Stimulated activated CD4-positive, alpha-beta T cell treated with anti-CD3 and anti-CD28 coated beads, Interleukin-1b, Interleukin-23, amount 100 ng/mL, for 1 hour (primary cell): ENCODE data around the gene ANKRD13D.

ENCODE experiments used
- DNase-seq, 2 donors: peaks; one replicate each; pipeline ENCODE4 v3.0.0-alpha.2; 2020; ENCODE audit warnings: low read depth in 2 of 2

ANKRD13D gene

GRCh38 chr11:67273260-67273990 is 15.7 kb upstream of the ANKRD13D start:
- DNase-seq, result no peak

GRCh38 chr11:67274768-67275605 is 14.1 kb upstream of the ANKRD13D start:
- no peak for DNase-seq

GRCh38 chr11:67275606-67276409 is 13.3 kb upstream of the ANKRD13D start:
- no peak for DNase-seq

- no peak for DNase-seq
These were observed 12.3 kb upstream of the ANKRD13D start for GRCh38 chr11:67276781-67277230.

GRCh38 chr11:67277231-67277961 is 11.7 kb upstream of the ANKRD13D start:
- peak; percentile 74 to 82 for DNase-seq

GRCh38 chr11:67278135-67278938 is 10.8 kb upstream of the ANKRD13D start:
- no peak for DNase-seq

- DNase-seq, result no peak
These were observed 10.0 kb upstream of the ANKRD13D start for GRCh38 chr11:67278939-67279588.

- no peak for DNase-seq
These were observed 9.3 kb upstream of the ANKRD13D start for GRCh38 chr11:67279589-67280340.

GRCh38 chr11:67280341-67280787 is 8.7 kb upstream of the ANKRD13D start:
- DNase-seq, result no peak

- no peak for DNase-seq
These were observed 8.1 kb upstream of the ANKRD13D start for GRCh38 chr11:67280788-67281551.

GRCh38 chr11:67281552-67282150 is 7.5 kb upstream of the ANKRD13D start:
- DNase-seq, result no peak

- DNase-seq, result no peak
These were observed 6.8 kb upstream of the ANKRD13D start for GRCh38 chr11:67282155-67282875.

- no peak for DNase-seq
These were observed 6.2 kb upstream of the ANKRD13D start for GRCh38 chr11:67282876-67283371.

- no peak for DNase-seq
These were observed 5.6 kb upstream of the ANKRD13D start for GRCh38 chr11:67283481-67283963.

- no peak for DNase-seq
These were observed 4.1 kb upstream of the ANKRD13D start for GRCh38 chr11:67284811-67285540.
